Activated CD8-positive, alpha-beta memory T cell treated with anti-CD3 and anti-CD28 coated beads for 4 hours (primary cell): Measurements from ENCODE around the gene SMARCD2.
"Not testable (repeated sequence)": the region's sequence is repeated elsewhere in the genome, so short reads cannot be mapped to it uniquely, and the experiment has no call there.

Source experiments
- DNase-seq, 2 donors: peaks; one replicate each; pipeline ENCODE4 v3.0.0-alpha.2; 2020; ENCODE audit warnings: low read depth in 2 of 2

The SMARCD2 gene

DNA sequence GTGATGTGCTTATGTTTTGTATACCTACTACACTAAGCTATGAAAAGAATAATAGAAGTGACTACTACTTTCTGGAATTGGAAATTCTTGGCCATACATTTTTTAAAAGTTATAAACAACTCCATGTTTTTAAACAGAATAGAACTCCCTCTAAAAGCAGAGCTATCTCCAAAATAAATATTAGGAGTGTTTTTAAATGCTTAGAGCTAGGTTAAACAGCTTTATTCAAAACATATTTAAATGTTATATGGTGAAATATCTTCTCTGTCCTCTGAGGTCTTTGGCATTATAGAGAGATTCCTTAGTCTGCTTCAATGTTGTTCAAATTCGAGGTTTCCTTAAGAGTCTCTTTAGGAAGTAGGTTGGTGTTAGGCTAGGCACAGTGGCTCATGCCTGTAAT lies 38.2 kb downstream of the SMARCD2 start:
- DNase-seq: no peak

DNA sequence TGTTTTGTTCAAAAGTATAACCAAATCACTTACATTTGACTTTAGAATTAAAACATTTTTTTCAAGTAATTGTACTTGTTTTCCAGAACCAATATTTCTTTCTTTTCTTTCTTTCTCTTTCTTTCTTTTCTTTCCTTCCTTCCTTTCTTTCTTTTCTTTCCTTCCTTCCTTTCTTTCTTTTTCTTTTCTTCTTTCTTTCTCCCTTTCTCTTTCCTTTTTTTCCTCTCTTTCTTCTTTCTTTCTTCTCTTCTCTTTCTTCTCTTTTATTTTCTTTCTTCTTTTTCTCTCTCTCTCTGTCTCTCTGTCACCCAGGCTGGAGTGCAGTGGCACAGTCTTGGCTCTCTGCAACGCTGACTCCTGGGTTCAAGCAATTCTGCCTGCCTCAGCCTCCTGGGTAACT lies 41.7 kb downstream of the SMARCD2 start:
- DNase-seq: no peak

DNA sequence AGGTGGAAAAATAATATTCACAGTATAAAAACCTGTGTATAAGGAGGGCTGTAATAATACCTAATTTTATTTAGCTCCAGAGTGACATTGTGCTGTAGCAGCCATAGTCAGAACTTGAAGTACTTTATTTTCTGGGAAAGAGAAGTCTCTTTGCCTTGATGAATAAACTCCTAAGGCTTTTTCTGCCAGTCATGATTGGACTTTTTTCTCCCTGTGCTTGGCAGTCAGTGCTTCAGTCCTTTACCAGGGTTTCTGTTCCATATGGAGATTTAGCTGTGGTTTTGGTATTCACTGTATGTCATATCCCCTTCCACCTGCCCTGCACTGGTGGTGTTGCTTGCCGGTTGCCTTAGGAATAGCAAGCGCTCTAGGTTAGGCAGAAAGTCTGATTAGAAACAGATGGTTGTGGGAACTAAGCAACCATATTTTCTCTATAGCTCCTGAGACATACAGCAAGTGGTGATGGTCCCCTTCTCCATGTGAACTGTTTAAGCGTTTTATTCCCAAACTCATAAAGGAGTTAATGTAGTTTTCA lies 43.8 kb downstream of the SMARCD2 start:
- DNase-seq: no peak

DNA sequence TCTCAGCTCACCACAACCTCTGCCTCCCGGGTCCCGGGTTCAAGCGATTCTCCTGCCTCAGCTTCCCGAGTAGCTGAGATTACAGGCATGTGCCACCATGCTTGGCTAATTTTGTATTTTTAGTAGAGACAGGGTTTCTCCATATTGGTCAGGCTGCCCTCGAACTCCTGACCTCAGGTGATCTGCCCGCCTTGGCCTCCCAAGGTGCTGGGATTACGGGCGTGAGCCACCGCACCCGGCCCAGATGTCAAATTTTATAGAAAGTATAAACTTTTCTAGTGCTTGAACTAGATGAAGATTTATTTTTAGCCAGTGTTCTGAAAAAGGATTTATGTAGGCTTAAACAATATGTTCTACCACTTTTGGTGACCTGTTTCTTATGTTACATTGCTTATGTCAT lies 46.1 kb downstream of the SMARCD2 start:
- not testable (repeated sequence) for DNase-seq

DNA sequence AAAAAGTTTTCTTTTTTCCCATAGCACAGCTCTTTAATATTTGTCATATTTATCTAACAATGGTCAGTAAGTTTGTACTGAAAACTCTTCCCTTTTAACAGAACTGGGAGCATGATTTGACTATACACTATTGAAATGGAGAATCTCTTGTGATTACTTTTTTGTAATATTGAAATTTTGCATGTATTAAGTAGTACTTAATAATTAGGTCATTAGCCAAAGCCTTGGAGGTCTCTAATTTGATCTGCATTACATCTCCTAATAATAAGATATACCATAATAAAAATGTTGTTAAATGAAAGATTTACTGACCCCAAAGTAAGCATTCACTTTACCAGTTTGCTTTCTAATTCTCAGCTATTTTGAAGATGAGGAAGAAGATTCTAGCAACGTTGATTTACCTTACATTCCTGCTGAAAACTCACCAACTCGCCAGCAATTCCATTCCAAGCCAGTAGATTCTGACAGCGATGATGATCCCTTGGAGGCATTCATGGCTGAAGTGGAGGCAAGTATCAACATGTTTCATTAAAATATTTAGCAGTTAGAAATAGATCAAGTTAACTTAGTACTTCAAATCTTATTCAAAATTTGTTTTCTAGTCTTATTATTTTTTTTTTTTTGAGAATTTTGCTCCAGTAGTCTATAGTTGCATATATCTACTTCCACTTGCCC lies 50.3 kb downstream of the SMARCD2 start:
- no peak for DNase-seq

DNA sequence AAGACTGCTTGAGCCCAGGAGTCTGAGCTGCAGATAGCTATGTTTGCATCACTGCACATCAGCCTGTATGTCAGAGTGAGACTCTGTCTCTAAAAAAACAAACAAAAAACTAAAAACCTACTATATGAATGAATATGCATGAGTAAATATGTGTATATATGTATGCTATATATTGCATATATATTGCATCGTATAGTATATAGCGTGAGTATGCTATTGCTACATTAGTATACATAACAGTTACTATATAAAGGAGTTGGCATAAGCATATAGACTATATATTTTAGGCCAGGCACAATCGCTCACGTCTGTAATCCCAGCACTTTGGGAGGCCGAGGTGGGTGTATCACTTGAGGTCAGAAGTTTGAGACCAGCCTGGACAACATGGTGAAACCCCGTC lies 52.4 kb downstream of the SMARCD2 start:
- no peak for DNase-seq

DNA sequence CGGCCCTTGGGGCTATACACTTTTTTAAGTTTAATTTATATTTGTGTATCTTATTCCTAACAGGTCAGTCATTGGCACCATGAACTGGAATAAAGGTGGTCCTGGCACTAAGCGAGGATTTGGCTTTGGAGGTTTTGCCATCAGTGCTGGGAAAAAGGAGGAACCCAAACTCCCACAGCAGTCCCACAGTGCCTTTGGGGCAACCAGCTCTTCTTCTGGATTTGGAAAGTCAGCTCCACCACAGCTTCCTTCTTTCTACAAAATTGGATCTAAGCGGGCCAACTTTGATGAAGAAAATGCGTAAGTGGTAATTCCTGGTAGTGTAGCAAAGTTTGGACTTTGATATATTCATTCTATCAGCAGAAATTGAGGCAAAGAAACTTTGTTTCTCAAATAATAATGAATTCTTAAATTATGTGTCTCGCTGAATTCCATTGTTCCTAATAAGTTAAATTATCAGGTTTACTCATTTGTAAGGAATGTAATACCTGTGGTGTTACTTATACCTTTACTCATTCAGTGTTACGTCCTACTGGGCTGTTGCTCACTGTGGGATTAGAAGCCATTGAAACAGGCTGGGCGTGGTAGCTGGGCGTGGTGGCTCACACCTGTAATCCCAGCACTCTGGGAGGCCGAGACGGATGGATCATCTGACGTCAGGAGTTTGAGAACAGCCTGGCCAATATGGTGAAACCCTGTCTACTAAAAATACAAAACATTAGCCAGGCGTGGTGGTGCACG lies 55.3 kb downstream of the SMARCD2 start:
- DNase-seq: no peak

DNA sequence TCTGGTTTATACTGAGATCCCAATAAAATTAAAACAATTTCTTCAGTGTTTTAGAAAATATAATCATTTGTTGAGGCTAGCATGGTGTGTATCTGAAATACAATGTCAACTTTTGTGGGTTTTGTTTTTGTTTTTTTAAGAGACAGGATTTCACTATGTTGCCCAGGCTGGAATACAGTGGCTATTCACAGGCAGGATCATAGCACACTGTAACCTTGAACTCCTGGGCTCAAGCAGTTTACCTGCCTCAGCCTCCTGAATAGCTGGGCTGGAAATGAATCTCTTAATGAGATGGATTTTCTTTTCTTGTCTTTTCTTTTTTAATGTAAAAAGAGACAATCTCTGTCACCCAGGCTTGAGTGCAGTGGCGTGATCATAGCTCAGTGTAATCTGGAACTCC lies 56.4 kb downstream of the SMARCD2 start:
- no peak for DNase-seq

DNA sequence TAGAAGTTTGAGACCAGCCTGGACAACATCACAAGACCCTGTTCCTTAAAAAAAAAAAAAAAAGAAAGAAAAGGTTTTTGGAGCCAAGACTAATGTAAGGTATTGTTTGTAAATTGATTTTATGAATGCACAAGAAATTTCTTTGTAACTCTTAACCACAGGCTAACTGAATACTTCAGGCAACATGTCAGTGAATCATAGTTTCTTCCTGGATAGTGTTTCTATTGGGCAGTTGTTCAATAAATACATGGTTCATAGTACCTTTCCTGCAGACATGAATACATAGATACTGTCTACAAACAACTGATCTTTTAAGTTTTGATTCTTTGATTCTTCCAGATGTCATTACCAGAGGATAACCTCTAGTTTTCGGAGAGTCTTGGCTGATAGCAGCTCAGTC lies 56.9 kb downstream of the SMARCD2 start:
- no peak for DNase-seq

DNA sequence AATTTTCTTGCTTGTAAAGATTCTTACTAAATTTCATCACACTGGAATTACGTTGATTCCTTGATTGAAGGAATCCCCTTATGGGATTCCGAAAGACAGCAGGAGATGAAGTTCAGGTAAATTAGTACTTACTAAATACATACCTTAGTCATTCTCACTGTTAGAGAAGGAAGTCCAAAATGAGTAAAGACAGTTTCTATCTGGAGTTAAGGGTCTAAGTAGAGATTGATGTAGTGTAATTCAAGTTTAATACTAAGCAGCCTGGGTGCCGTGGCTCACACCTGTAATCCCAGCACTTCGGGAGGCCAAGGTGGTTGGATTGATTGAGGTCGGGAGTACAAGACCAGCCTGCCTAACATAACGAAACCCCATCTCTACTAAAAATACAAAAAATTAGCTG lies 59.0 kb downstream of the SMARCD2 start:
- no peak for DNase-seq
